IPS-20b (cell line): ENCODE results near the gene C3orf38.
"Not testable (repeated sequence)": the region's sequence is repeated elsewhere in the genome, so short reads cannot be mapped to it uniquely, and the experiment has no call there.

Source experiments
- H3K27ac ChIP-seq: one replicate; pipeline ENCODE4 v1.5.1; 2013; ENCODE audit warnings: low read length
- H3K27me3 ChIP-seq: 2 replicates; pipeline ENCODE4 v1.6.1; 2013; ENCODE audit warnings: mild to moderate bottlenecking, low read length, inconsistent platforms; ENCODE audit not compliant: insufficient read depth
- H3K36me3 ChIP-seq: 2 replicates; pipeline ENCODE4 v1.6.1; 2013; ENCODE audit warnings: low read depth, mild to moderate bottlenecking, inconsistent platforms, low read length, moderate library complexity; ENCODE audit not compliant: insufficient read depth
- H3K4me1 ChIP-seq: 2 replicates; pipeline ENCODE4 v1.6.1; 2013; ENCODE audit warnings: mild to moderate bottlenecking, control low read depth, inconsistent platforms, low read length, moderate library complexity; ENCODE audit not compliant: insufficient read depth
- H3K4me3 ChIP-seq: 2 replicates; pipeline ENCODE4 v1.5.1; 2013; ENCODE audit warnings: mild to moderate bottlenecking, low read length, inconsistent platforms
- H3K9ac ChIP-seq: 2 replicates; pipeline ENCODE4 v1.6.1; 2013; ENCODE audit warnings: low read depth, mild to moderate bottlenecking, inconsistent platforms, low read length, moderate library complexity
- H3K9me3 ChIP-seq: 2 replicates; pipeline ENCODE4 v1.6.1; 2013; ENCODE audit warnings: mild to moderate bottlenecking, low read depth, low read length, inconsistent platforms; ENCODE audit not compliant: insufficient read depth

C3orf38 gene

GRCh38 chr3:88166419-88166971, 16.7 kb downstream of the C3orf38 start:
- Histone ChIP-seq H3K36me3 (peaks cover 10% of the 10 kb centered on the region), H3K9me3 (no peaks in the 10 kb centered on the region), H3K4me3 (no peak overlapping the region), H3K27me3 (no peaks in the 10 kb centered on the region), H3K27ac (no peak overlapping the region), H3K9ac (no peak overlapping the region), H3K4me1 (no peaks in the 10 kb centered on the region)

DNA sequence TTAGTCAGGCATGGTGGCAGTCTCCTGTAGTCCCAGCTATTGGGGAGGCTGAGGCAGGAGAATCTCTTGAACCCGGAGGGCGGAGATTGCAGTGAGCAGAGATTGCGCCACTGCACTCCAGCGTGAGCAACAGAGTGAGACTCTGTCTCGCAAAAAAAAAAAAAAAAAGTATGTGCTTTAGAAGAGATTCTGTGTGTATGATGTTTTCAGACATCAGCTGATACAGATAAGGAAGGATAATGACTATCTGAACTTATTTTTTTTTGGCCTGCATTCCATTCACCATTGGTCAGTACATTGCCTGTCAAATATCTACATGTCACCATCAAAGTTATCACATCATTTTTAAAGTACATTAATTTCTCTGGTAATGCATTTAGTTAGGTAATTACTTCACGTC, 17.4 kb downstream of the C3orf38 start:
- Histone ChIP-seq H3K9ac (no peak overlapping the region), H3K36me3 (peaks cover 3% of the 10 kb centered on the region), H3K4me1 (no peaks in the 10 kb centered on the region), H3K27ac (no peak overlapping the region), H3K27me3 (no peaks in the 10 kb centered on the region), H3K4me3 (no peak overlapping the region), H3K9me3 (no peaks in the 10 kb centered on the region)

DNA sequence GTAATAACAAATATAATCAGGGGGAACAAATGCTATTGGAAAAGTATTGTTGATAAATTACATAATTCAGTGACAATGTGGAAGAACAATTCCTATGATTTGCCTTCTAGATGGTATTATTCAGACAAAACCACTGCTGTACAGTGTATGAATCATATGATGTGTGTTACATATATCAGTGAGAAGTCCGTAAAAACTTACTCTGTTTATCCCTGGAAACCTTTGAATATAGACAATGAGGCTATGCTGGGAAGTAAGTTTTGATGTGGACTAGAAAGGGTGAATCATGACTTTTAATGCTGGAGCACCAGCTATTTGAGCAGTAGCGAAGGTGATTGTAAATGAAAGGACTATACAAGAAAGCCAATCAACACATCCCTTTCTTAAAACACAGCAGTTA, 17.9 kb downstream of the C3orf38 start:
- Histone ChIP-seq H3K9ac (no peak overlapping the region), H3K27me3 (no peaks in the 10 kb centered on the region)

DNA sequence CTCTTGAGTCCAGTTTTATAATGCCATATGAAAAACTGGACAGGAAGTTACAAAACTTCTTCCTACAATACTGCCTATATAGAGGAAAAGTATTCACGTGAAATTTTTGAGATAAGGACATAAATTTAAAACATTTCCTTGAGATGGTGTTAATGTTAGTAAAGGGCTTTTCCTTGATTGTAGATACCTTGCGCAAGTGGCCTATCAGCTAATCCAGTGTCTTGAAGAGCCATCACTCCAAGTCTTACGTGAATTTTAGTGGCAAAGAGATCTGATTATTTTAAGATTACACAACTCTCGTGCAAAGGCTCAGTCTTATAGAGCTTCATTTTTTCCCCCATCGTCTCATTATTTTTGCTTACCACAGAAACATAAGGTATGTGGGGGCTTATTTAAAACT, 18.4 kb downstream of the C3orf38 start:
- H3K4me1 ChIP-seq, result no peaks in the 10 kb centered on the region
- no peak overlapping the region for H3K9ac ChIP-seq
- H3K9me3 ChIP-seq, result no peaks in the 10 kb centered on the region
- H3K4me3 ChIP-seq, result no peak overlapping the region
- no peaks in the 10 kb centered on the region for H3K36me3 ChIP-seq
- no peak overlapping the region for H3K27ac ChIP-seq
- no peaks in the 10 kb centered on the region for H3K27me3 ChIP-seq

More for the DNA sequence above, 17.9 kb downstream of the C3orf38 start:
- Histone ChIP-seq H3K36me3 (no peaks in the 10 kb centered on the region), H3K4me3 (no peak overlapping the region), H3K9me3 (no peaks in the 10 kb centered on the region), H3K27ac (no peak overlapping the region), H3K4me1 (no peaks in the 10 kb centered on the region)

DNA sequence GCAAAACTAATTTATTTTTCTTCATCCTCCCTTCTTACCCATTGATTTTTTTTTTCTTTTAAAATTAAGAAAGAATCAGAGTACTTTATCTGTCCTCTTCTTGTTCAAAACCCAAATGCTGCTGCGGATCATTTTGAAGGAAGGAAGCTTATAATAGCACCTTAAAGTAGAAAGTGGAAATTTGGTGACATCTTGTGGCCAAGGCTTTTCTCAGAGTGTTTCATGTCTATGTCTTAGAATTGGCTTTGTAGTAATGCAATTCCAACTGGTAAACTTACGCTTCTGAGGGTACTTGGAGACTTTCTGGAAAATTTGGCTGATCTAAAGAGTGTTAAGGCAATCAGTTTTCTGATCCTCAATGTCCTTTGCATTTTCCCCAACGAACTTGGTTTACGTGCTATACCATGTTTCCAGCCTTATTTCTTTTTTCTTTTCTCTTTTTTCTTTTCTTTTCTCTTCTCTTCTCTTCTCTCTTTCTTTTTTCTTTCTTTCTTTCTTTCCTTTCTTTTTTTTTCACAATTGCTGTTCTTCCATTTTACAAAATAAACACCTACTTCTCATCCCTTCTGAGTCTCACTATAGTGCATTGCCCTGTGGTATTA, 30.7 kb downstream of the C3orf38 start:
- Histone ChIP-seq H3K4me1 (no peaks in the 10 kb centered on the region), H3K36me3 (no peaks in the 10 kb centered on the region), H3K9ac (no peak overlapping the region), H3K4me3 (no peak overlapping the region), H3K9me3 (no peaks in the 10 kb centered on the region), H3K27me3 (no peaks in the 10 kb centered on the region), H3K27ac (no peak overlapping the region)

- H3K4me1 ChIP-seq, H3K27me3 ChIP-seq, H3K9me3 ChIP-seq, H3K36me3 ChIP-seq, H3K9ac ChIP-seq, H3K4me3 ChIP-seq, H3K27ac ChIP-seq: not testable (repeated sequence)
Measured at GRCh38 chr3:88182165-88182918, 32.6 kb downstream of the C3orf38 start.

GRCh38 chr3:88188436-88188835, 38.7 kb downstream of the C3orf38 start:
- no peak overlapping the region for H3K4me3 ChIP-seq
- no peaks in the 10 kb centered on the region for H3K9me3 ChIP-seq
- no peak overlapping the region for H3K9ac ChIP-seq

DNA sequence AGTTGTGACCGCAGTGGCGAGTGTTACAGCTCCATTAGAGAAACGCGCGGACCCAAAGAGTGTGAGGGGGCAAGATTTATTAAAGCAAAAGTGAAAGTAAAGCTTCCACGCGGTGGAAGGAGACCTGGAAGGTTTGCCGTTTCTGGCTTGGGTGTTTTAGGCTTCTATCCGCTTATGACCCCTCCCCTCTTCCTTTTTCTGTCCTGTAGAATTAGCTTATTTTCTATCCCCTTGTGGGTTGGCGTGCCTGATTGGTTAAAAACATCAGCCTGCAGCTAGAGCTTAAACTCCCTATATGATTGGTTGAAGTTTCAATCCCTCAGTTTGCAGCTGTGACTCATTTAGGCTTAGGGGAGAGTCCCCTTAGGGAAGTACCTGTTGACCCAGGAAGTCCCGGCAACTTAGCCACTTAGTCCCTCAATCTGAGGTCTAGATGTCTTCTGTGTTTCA, 39.6 kb downstream of the C3orf38 start:
- Histone ChIP-seq H3K4me3 (no peak overlapping the region), H3K9me3 (no peaks in the 10 kb centered on the region)

More at GRCh38 chr3:88188436-88188835, 38.7 kb downstream of the C3orf38 start:
- no peaks in the 10 kb centered on the region for H3K36me3 ChIP-seq
- H3K27me3 ChIP-seq, result no peaks in the 10 kb centered on the region
- peaks cover 12% of the 10 kb centered on the region; the same call in 1 of the 2 replicates for H3K4me1 ChIP-seq
- H3K27ac ChIP-seq, result no peak overlapping the region

DNA sequence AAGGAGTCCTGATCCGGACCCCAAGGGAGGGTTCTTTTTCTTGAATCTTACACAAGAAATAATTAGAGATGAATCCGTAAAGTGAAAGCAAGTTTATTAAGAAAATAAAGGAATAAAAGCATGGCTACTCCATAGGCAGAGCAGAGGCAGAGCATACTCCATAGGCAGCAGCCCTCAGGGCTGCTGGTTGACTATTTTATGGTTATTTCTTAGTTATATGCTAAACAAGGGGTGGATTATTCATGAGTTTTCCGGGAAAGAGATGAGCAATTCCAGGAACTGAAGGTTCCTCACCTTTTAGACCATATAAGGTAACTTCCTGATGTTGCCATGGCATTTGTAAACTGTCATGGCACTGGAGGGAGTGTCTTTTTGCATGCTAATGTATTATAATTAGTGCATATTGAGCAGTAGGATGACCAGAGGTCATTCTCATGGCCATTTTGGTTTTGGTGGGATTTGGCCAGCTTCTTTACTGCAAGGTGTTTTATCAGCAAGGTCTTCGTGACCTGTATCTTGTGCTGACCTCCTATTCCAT, 42.2 kb downstream of the C3orf38 start:
- Histone ChIP-seq H3K4me3 (peak overlapping the region; percentile 44; the same call in 1 of the 2 replicates), H3K27me3 (no peaks in the 10 kb centered on the region), H3K4me1 (peaks cover 16% of the 10 kb centered on the region; the same call in 1 of the 2 replicates), H3K9me3 (no peaks in the 10 kb centered on the region), H3K36me3 (no peaks in the 10 kb centered on the region), H3K27ac (peak overlapping the region; percentile 30), H3K9ac (peak overlapping the region; percentile 67; the same call in 1 of the 2 replicates)

More for the DNA sequence above, 39.6 kb downstream of the C3orf38 start:
- Histone ChIP-seq H3K9ac (no peak overlapping the region), H3K27ac (no peak overlapping the region), H3K36me3 (no peaks in the 10 kb centered on the region), H3K27me3 (no peaks in the 10 kb centered on the region), H3K4me1 (peaks cover 12% of the 10 kb centered on the region; the same call in 1 of the 2 replicates)

DNA sequence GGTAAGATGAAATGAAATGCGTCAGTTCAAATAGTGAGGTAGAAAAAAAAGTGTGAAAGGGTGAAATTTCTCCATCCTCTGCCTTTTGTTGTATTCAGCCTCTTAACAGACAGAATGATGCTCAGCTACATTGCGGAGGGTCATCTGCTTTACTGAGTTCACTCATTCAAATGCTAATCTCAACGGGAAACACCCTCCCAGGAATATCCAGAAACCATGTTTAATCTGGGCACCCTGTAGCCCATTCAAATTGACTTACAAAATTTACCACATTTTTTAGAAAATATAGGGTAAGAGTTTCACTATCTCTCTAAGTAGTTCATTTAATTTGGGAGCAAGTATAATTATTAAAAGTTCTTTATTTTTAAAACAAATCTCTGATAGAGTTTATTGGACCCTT, 42.9 kb downstream of the C3orf38 start:
- Histone ChIP-seq H3K27me3 (no peaks in the 10 kb centered on the region), H3K27ac (peak overlapping the region; percentile 30), H3K9ac (peak overlapping the region; percentile 67; the same call in 1 of the 2 replicates), H3K4me1 (peaks cover 22% of the 10 kb centered on the region; the same call in 1 of the 2 replicates), H3K36me3 (no peaks in the 10 kb centered on the region), H3K9me3 (no peaks in the 10 kb centered on the region), H3K4me3 (peak overlapping the region; percentile 44; the same call in 1 of the 2 replicates)

DNA sequence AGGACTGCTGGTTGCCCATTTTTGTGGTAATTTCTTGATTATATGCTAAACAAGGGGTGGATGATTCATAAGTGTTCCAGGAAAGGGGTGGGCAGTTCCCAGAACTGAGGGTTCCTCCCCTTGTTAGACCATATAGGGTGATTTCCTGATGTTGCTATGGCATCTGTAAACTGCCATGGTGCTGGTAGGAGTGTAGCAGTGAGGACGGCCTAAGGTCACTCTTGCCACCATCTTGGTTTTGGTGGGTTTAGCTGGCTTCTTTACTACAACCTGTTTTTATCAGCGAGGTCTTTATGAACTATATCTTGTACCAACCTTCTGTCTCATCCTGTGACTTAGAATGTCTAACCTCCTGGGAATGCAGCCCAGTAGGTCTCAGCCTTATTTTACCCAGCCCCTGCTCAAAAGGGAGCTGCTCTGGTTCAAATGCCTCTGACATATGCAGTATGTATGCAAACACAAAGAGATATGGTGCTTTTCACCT, 46.2 kb downstream of the C3orf38 start:
- no peaks in the 10 kb centered on the region for H3K27me3 ChIP-seq
- H3K9ac ChIP-seq, result no peak overlapping the region
- no peak overlapping the region for H3K27ac ChIP-seq
- peaks cover 22% of the 10 kb centered on the region; the same call in 1 of the 2 replicates for H3K4me1 ChIP-seq
- no peak overlapping the region for H3K4me3 ChIP-seq
- no peaks in the 10 kb centered on the region for H3K9me3 ChIP-seq
- H3K36me3 ChIP-seq, result no peaks in the 10 kb centered on the region
